Erythroblast (primary cell): Measurements from ENCODE around the gene UBE2O.

Source experiments
- GATA1 ChIP-seq: IDR thresholded peaks from 2 replicates; pipeline ENCODE4 v1.6.1; 2011; ENCODE audit warnings: low read depth, mild to moderate bottlenecking, control low read depth, low read length, moderate library complexity
- POLR2A ChIP-seq: IDR thresholded peaks from 2 replicates; pipeline ENCODE4 v1.6.1; 2011; ENCODE audit warnings: mild to moderate bottlenecking, low read length

GRCh38 chr17:76415786-76416185, 37.2 kb downstream of the UBE2O start:
- TF ChIP-seq POLR2A, result no peak
- TF ChIP-seq GATA1, result no peak
